ENCODE data around the gene DESI2. TPM values are rescaled to one million over a fixed set of nuclear protein-coding genes. Genes with fewer than 3 reads are reported as not detected.
"Not testable (repeated sequence)": the region's sequence is repeated elsewhere in the genome, so short reads cannot be mapped to it uniquely, and the experiment has no call there.

The DESI2 gene
- total RNA-seq, 3 donors from 2014 or later (not counting 1 experiment from before 2014, with no cell fraction given): 24.1 to 30.5 (median 25.4) TPM

DNA sequence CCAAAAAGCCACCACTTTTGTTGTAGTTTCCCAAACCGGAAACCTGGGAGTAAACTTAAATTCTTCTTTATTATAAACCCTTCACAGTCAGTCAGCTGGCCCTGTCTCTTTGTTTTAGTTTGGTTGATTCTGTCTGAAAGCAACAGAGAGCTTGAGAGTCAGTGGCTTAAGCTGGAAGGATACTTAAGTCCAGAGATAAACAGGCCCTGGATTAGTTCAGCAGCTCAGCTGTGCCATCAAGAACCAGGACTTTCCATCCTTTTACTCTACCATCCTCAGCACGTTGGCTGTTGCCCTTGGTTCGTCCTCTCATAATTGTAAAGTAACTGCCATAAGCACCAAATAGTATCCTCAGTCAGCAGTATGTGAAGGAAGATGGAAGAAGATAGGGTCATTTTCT is 4.5 kb downstream of the DESI2 start:
- 83% methylated on average over 2 of the region's 3 CpGs for WGBS (ENCODE audit: insufficient coverage)

DNA sequence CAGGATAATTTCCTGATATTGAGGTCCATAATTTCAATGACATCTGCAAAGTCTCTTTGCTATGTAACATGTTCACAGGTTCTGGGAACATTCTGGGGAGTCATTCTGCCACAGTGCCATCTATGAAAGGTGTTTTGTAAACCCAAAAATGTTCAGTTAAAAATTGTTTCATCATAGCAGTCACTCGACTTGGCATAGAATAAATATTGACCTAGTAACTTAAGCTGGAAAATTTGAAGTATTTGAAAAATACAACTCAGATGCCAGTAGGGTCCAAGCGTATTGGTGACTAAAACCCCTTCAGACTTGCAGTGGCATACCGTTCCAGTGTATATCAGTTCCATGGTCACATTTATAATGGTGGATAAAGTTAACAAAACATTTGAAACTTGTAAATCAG is 6.8 kb downstream of the DESI2 start:
- no peaks in the 10 kb centered on the region for H3K4me1 ChIP-seq (ENCODE audit: control insufficient read depth, insufficient read depth, low read length)
- TF ChIP-seq, protein P1, sequence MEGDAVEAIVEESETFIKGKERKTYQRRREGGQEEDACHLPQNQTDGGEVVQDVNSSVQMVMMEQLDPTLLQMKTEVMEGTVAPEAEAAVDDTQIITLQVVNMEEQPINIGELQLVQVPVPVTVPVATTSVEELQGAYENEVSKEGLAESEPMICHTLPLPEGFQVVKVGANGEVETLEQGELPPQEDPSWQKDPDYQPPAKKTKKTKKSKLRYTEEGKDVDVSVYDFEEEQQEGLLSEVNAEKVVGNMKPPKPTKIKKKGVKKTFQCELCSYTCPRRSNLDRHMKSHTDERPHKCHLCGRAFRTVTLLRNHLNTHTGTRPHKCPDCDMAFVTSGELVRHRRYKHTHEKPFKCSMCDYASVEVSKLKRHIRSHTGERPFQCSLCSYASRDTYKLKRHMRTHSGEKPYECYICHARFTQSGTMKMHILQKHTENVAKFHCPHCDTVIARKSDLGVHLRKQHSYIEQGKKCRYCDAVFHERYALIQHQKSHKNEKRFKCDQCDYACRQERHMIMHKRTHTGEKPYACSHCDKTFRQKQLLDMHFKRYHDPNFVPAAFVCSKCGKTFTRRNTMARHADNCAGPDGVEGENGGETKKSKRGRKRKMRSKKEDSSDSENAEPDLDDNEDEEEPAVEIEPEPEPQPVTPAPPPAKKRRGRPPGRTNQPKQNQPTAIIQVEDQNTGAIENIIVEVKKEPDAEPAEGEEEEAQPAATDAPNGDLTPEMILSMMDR (IDR thresholded peaks at IDR 0.05): no peak
- ATAC-seq (no peak), DNase-seq (no peak)
- H3K27ac Mint-ChIP-seq: peak overlapping the region in 1 of 2 donors; percentile 29
- 89% methylated on average over 3 of the region's 3 CpGs for WGBS (ENCODE audit: insufficient coverage)
- H3K27me3 Mint-ChIP-seq (ENCODE audit: low read depth in 2 of 2): no peaks in the 10 kb centered on the region
- intact Hi-C loops (cut with micrococcal nuclease): no loop called here
- peaks cover 6% of the 10 kb centered on the region for H3K36me3 Mint-ChIP-seq
- H3K4me1 Mint-ChIP-seq: peaks cover 30 to 32% of the 10 kb centered on the region in 2 donors
- no peaks in the 10 kb centered on the region for H3K27me3 ChIP-seq (ENCODE audit: control insufficient read depth, insufficient read depth, low read length)
- no peaks in the 10 kb centered on the region for H3K9me3 Mint-ChIP-seq
- H3K4me3 Mint-ChIP-seq: no peak overlapping the region
- no peaks in the 10 kb centered on the region for H3K9me3 ChIP-seq (ENCODE audit: control insufficient read depth, insufficient read depth, low read length)
- H3K27ac ChIP-seq (ENCODE audit: low read length): no peak overlapping the region
- no peak overlapping the region for H3K4me3 ChIP-seq (ENCODE audit: low read length)
- peaks cover 9% of the 10 kb centered on the region for H3K36me3 ChIP-seq (ENCODE audit: control insufficient read depth, insufficient read depth, low read length)

More for the DNA sequence above, 4.5 kb downstream of the DESI2 start:
- H3K36me3 Mint-ChIP-seq: peaks cover 6% of the 10 kb centered on the region
- no peak overlapping the region for H3K27ac ChIP-seq (ENCODE audit: low read length)
- H3K4me3 Mint-ChIP-seq: no peak overlapping the region
- TF ChIP-seq, protein P1 (IDR thresholded peaks at IDR 0.05): no peak
- peaks cover 9% of the 10 kb centered on the region for H3K4me1 ChIP-seq (ENCODE audit: control insufficient read depth, insufficient read depth, low read length)
- ATAC-seq (no peak), DNase-seq (no peak)
- H3K27ac Mint-ChIP-seq: no peak overlapping the region
- H3K27me3 Mint-ChIP-seq (ENCODE audit: low read depth in 2 of 2): no peaks in the 10 kb centered on the region
- intact Hi-C loops (cut with micrococcal nuclease): no loop called here
- no peaks in the 10 kb centered on the region for H3K27me3 ChIP-seq (ENCODE audit: control insufficient read depth, insufficient read depth, low read length)
- H3K36me3 ChIP-seq (ENCODE audit: control insufficient read depth, insufficient read depth, low read length): peaks cover 9% of the 10 kb centered on the region
- no peak overlapping the region for H3K4me3 ChIP-seq (ENCODE audit: low read length)
- H3K4me1 Mint-ChIP-seq: peaks cover 21 to 29% of the 10 kb centered on the region in 2 donors
- no peaks in the 10 kb centered on the region for H3K9me3 ChIP-seq (ENCODE audit: control insufficient read depth, insufficient read depth, low read length)
- H3K9me3 Mint-ChIP-seq: no peaks in the 10 kb centered on the region

DNA sequence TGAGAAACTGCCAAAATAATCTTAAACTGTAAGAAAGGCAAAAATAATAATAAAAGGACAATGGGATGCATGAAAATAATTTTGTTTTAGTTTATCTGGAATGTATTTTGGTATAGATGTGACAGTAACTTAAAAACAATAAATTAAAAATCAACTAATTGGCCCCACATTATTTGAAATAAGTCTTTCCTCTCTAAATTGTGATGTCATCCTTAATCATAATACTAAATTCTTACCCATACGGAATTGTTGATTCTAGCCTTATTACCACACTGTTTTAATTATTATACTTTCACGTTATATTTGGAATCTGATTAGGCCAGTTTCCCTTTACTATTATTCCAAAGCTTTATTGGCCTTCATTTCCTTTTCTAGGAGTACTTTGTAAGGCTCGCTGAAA is 7.7 kb downstream of the DESI2 start:
- 100% methylated on average over 1 of the region's 3 CpGs for WGBS (ENCODE audit: insufficient coverage)
- H3K27ac ChIP-seq (ENCODE audit: low read length): no peak overlapping the region
- peaks cover 1% of the 10 kb centered on the region for H3K4me1 ChIP-seq (ENCODE audit: control insufficient read depth, insufficient read depth, low read length)
- peaks cover 30 to 32% of the 10 kb centered on the region in 2 donors for H3K4me1 Mint-ChIP-seq
- H3K9me3 ChIP-seq (ENCODE audit: control insufficient read depth, insufficient read depth, low read length): no peaks in the 10 kb centered on the region
- no peaks in the 10 kb centered on the region for H3K27me3 ChIP-seq (ENCODE audit: control insufficient read depth, insufficient read depth, low read length)
- ATAC-seq: no peak
- no peak overlapping the region for H3K4me3 ChIP-seq (ENCODE audit: low read length)
- H3K27ac Mint-ChIP-seq: no peak overlapping the region
- intact Hi-C loops (cut with micrococcal nuclease): no loop called here
- DNase-seq: no peak
- H3K27me3 Mint-ChIP-seq (ENCODE audit: low read depth in 2 of 2): no peaks in the 10 kb centered on the region
- peaks cover 9% of the 10 kb centered on the region for H3K36me3 ChIP-seq (ENCODE audit: control insufficient read depth, insufficient read depth, low read length)
- H3K36me3 Mint-ChIP-seq: peaks cover 6% of the 10 kb centered on the region
- no peak overlapping the region for H3K4me3 Mint-ChIP-seq
- H3K9me3 Mint-ChIP-seq: no peaks in the 10 kb centered on the region
- TF ChIP-seq, protein P1 (IDR thresholded peaks at IDR 0.05): no peak

DNA sequence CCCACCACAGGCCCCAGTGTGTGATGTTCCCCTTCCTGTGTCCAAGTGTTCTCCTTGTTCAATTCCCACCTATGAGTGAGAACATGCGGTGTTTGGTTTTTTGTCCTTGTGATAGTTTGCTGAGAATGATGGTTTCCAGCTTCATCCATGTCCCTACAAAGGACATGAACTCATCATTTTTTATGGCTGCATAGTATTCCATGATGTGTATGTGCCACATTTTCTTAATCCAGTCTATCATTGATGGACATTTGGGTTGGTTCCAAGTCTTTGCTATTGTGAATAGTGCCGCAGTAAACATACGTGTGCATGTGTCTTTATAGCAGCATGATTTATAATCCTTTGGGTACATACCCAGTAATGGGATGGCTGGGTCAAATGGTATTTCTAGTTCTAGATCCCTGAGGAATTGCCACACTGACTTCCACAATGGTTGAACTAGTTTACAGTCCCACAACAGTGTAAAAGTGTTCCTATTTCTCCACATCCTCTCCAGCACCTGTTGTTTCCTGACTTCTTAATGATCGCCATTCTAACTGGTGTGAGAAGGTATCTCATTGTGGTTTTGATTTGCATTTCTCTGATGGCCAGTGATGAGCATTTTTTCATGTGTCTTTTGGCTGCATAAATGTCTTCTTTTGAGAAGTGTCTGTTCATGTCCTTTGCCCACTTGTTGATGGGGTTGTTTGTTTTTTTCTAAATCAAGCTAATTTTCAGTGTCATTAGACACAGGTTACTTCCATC is 8.8 kb downstream of the DESI2 start:
- H3K9me3 Mint-ChIP-seq; H3K4me3 ChIP-seq (ENCODE audit: low read length); H3K27ac Mint-ChIP-seq; H3K36me3 Mint-ChIP-seq; DNase-seq; H3K4me3 Mint-ChIP-seq; H3K36me3 ChIP-seq (ENCODE audit: control insufficient read depth, insufficient read depth, low read length); H3K4me1 ChIP-seq (ENCODE audit: control insufficient read depth, insufficient read depth, low read length); H3K27me3 ChIP-seq (ENCODE audit: control insufficient read depth, insufficient read depth, low read length); H3K9me3 ChIP-seq (ENCODE audit: control insufficient read depth, insufficient read depth, low read length); H3K27ac ChIP-seq (ENCODE audit: low read length); H3K27me3 Mint-ChIP-seq (ENCODE audit: low read depth in 2 of 2); intact Hi-C loops (cut with micrococcal nuclease); ATAC-seq: not testable (repeated sequence)
- WGBS (ENCODE audit: insufficient coverage): no CpG with 5 or more reads among the region's 4 CpGs
- H3K4me1 Mint-ChIP-seq: peaks cover 30 to 31% of the 10 kb centered on the region in 2 donors
